Measurements from ENCODE around the gene ZNF619. TPM values are rescaled to one million over a fixed set of nuclear protein-coding genes. Genes with fewer than 3 reads are reported as not detected.

The ZNF619 gene
- polyA plus RNA-seq, 1 of the 3 experiments (the other 2 are of a cell fraction), result 1.6 TPM

GRCh38 chr3:40532252-40532651, 55.3 kb downstream of the ZNF619 start:
- no peak overlapping the region for H3K9ac ChIP-seq
- H3K79me2 ChIP-seq (ENCODE audit: insufficient read depth), result peaks cover 18% of the 10 kb centered on the region
- ChIA-PET POLR2A (no interaction called here), CTCF (interaction anchor here (1.4 to 1.8 kb wide), 2 partner anchors 27 to 341 kb away, joined by 3 read pairs; partner anchors contain the start of gene ZNF620)
- H2AFZ ChIP-seq (ENCODE audit: low read depth), result no peak overlapping the region
- peaks cover 70 to 85% of the 10 kb centered on the region in 2 experiments for H3K36me3 ChIP-seq (replicated peaks in 1 of 2; ENCODE audit: control insufficient read depth in 1 of 2, insufficient read depth in 2 of 2, low read length in 1 of 2)
- H3K4me2 ChIP-seq, result no peak overlapping the region
- no peak overlapping the region for H3K4me3 ChIP-seq (ENCODE audit: low read depth in 2 of 2, low read length in 1 of 2)
- no peaks in the 10 kb centered on the region for H4K20me1 ChIP-seq (ENCODE audit: insufficient read depth)
- no peaks in the 10 kb centered on the region for H3K4me1 ChIP-seq (ENCODE audit: control insufficient read depth in 1 of 2, insufficient read depth in 2 of 2, low read depth in 1 of 2, low read length in 1 of 2)
- no peaks in the 10 kb centered on the region for H3K9me3 ChIP-seq
- H3K27me3 ChIP-seq (ENCODE audit: insufficient read depth), result no peaks in the 10 kb centered on the region
- H3K27ac ChIP-seq (ENCODE audit: low read depth in 2 of 2, low read length in 1 of 2), result no peak overlapping the region
- no peaks in the 10 kb centered on the region for H3F3A ChIP-seq (replicated peaks; ENCODE audit: insufficient read depth)
- TF ChIP-seq YY1 (IDR thresholded peaks at IDR 0.05; ENCODE audit: low read depth) (no peak), POLR2AphosphoS5 (IDR thresholded peaks at IDR 0.05; ENCODE audit: low read depth, low read length) (no peak), RFX5 (IDR thresholded peaks at IDR 0.05; ENCODE audit: low read length) (no peak), IRF3 (IDR thresholded peaks at IDR 0.05; ENCODE audit: low read depth, low read length) (no peak)
- WGBS (ENCODE audit: low lambda C conversion rate), result 98% methylated on average over 5 of the region's 5 CpGs
- H3K9me2 ChIP-seq, result no peaks in the 10 kb centered on the region
- no peak for DNase-seq

GRCh38 chr3:40534283-40534682, 57.4 kb downstream of the ZNF619 start:
- Histone ChIP-seq H2AFZ (ENCODE audit: low read depth) (no peak overlapping the region), H3K9me3 (no peaks in the 10 kb centered on the region), H3F3A (replicated peaks; ENCODE audit: insufficient read depth) (no peaks in the 10 kb centered on the region), H3K36me3 (replicated peaks in 1 of 2; ENCODE audit: control insufficient read depth in 1 of 2, insufficient read depth in 2 of 2, low read length in 1 of 2) (peaks cover 52 to 89% of the 10 kb centered on the region in 2 experiments), H3K4me1 (ENCODE audit: control insufficient read depth in 1 of 2, insufficient read depth in 2 of 2, low read depth in 1 of 2, low read length in 1 of 2) (no peaks in the 10 kb centered on the region), H3K9me2 (no peaks in the 10 kb centered on the region), H3K9ac (no peak overlapping the region), H3K4me3 (ENCODE audit: low read depth in 2 of 2, low read length in 1 of 2) (no peak overlapping the region), H3K4me2 (no peak overlapping the region), H3K27me3 (ENCODE audit: insufficient read depth) (no peaks in the 10 kb centered on the region), H3K79me2 (ENCODE audit: insufficient read depth) (0 out of 2 replicates have a peak, but pooled peaks cover 5% of the 10 kb centered on the region), H4K20me1 (ENCODE audit: insufficient read depth) (no peaks in the 10 kb centered on the region), H3K27ac (ENCODE audit: low read depth in 2 of 2, low read length in 1 of 2) (no peak overlapping the region)
- TF ChIP-seq FOXM1 (IDR thresholded peaks at IDR 0.05; ENCODE audit: low read depth) (no peak), ZBTB33 (IDR thresholded peaks at IDR 0.05; ENCODE audit: borderline replicate concordance, low read depth) (no peak), CTCF (IDR thresholded peaks at IDR 0.05) (no peak), GABPA (IDR thresholded peaks at IDR 0.05; ENCODE audit: low read depth) (no peak), SMC3 (IDR thresholded peaks at IDR 0.05; ENCODE audit: low read depth, low read length) (no peak), MXI1 (IDR thresholded peaks at IDR 0.05; ENCODE audit: low read depth, low read length) (no peak), POLR2AphosphoS5 (IDR thresholded peaks at IDR 0.05; ENCODE audit: low read depth, low read length) (no peak), EZH2phosphoT487 (IDR thresholded peaks at IDR 0.05; ENCODE audit: borderline replicate concordance, low read depth) (no peak), CHD2 (IDR thresholded peaks at IDR 0.05; ENCODE audit: low read length, partially characterized antibody) (no peak)
- DNase-seq, result no peak
- ChIA-PET POLR2A (no interaction called here), CTCF (no interaction called here)

Small RNA genes within 50 kb of the gene (small RNA-seq; reads per million reads assigned to genes)
- 0 reads per million in 7 experiments for gene RNU5B-2P

Other genes with a start within 250 kb of the ZNF619 start
- gene EIF1B, start 167.4 kb upstream of the ZNF619 start, polyA plus RNA-seq (2012; rRNA removed), result 21.4 and 22.9 TPM in 2 replicates
- gene ENTPD3, start 89.9 kb upstream of the ZNF619 start, polyA plus RNA-seq (2012; rRNA removed), result 0.02 and 0.05 TPM in 2 replicates
- 361 and 416 TPM in 2 replicates for gene RPL14, start 19.8 kb upstream of the ZNF619 start, polyA plus RNA-seq (2012; rRNA removed)
- 2.0 and 2.5 TPM in 2 replicates for gene ZNF620, start 28.9 kb downstream of the ZNF619 start, polyA plus RNA-seq (2012; rRNA removed)
- 10.3 and 15.5 TPM in 2 replicates for gene ZNF621, start 47.8 kb downstream of the ZNF619 start, polyA plus RNA-seq (2012; rRNA removed)